KOPT-K1 (cell line): ENCODE data around the gene CREB3L2.

Experiments used
- H3K27ac ChIP-seq: fragments of 200-600 bp; sonication (generic); 2 replicates; pipeline ENCODE4 v1.5.1; 2016; ENCODE audit warnings: antibody characterized with exemption, mild to moderate bottlenecking, low read depth, low read length; ENCODE audit not compliant: poor library complexity, severe bottlenecking
- H3K36me3 ChIP-seq: fragments of 200-600 bp; sonication (generic); 2 replicates; pipeline ENCODE4 v1.5.1; 2017; ENCODE audit warnings: antibody characterized with exemption, mild to moderate bottlenecking, low read length, moderate library complexity; ENCODE audit not compliant: insufficient read depth
- H3K9me3 ChIP-seq: fragments of 200-600 bp; sonication (generic); 2 replicates; pipeline ENCODE4 v1.5.1; 2017; ENCODE audit warnings: antibody characterized with exemption, low read length, mild to moderate bottlenecking; ENCODE audit not compliant: insufficient read depth, poor library complexity, severe bottlenecking

The CREB3L2 gene

DNA sequence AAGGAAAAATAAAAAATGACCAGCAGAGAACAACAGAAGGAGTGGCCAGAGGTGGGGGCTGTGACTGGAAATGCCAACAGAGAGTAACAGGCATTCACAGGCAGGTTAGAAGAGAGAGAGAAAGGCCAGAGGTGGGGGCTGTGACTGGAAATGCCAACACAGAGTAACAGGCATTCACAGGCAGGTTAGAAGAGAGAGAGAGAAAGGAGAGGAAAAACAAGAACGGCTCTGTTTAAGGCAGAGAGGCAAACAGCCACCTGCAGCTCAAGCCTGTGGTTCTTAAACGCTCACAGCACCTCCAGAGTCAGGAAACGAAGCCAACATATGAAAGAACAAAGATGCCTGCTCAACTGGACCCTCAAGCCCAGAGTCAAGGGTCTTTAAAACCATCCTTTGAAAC is 115.6 kb downstream of the CREB3L2 start:
- no peaks in the 10 kb centered on the region for H3K9me3 ChIP-seq
- H3K36me3 ChIP-seq = peaks cover 37% of the 10 kb centered on the region
- H3K27ac ChIP-seq = no peak overlapping the region

GRCh38 chr7:137885678-137886077 is 116.2 kb downstream of the CREB3L2 start:
- Histone ChIP-seq H3K36me3 (peaks cover 42% of the 10 kb centered on the region), H3K9me3 (no peaks in the 10 kb centered on the region), H3K27ac (no peak overlapping the region)

- Histone ChIP-seq H3K36me3 (peaks cover 70% of the 10 kb centered on the region), H3K27ac (no peak overlapping the region), H3K9me3 (no peaks in the 10 kb centered on the region)
Measured at GRCh38 chr7:137882806-137883205, 119.1 kb downstream of the CREB3L2 start.

GRCh38 chr7:137882261-137882668 is 119.6 kb downstream of the CREB3L2 start:
- H3K9me3 ChIP-seq = no peaks in the 10 kb centered on the region
- no peak overlapping the region for H3K27ac ChIP-seq
- peaks cover 74% of the 10 kb centered on the region for H3K36me3 ChIP-seq

GRCh38 chr7:137881607-137882260 is 120.2 kb downstream of the CREB3L2 start:
- Histone ChIP-seq H3K27ac (no peak overlapping the region), H3K9me3 (no peaks in the 10 kb centered on the region), H3K36me3 (peaks cover 79% of the 10 kb centered on the region)

- no peaks in the 10 kb centered on the region for H3K9me3 ChIP-seq
- H3K27ac ChIP-seq = no peak overlapping the region
- H3K36me3 ChIP-seq = peaks cover 82% of the 10 kb centered on the region
Measured at GRCh38 chr7:137880432-137880831, 121.5 kb downstream of the CREB3L2 start.

GRCh38 chr7:137879357-137880158 is 122.3 kb downstream of the CREB3L2 start:
- H3K36me3 ChIP-seq = peaks cover 74% of the 10 kb centered on the region

DNA sequence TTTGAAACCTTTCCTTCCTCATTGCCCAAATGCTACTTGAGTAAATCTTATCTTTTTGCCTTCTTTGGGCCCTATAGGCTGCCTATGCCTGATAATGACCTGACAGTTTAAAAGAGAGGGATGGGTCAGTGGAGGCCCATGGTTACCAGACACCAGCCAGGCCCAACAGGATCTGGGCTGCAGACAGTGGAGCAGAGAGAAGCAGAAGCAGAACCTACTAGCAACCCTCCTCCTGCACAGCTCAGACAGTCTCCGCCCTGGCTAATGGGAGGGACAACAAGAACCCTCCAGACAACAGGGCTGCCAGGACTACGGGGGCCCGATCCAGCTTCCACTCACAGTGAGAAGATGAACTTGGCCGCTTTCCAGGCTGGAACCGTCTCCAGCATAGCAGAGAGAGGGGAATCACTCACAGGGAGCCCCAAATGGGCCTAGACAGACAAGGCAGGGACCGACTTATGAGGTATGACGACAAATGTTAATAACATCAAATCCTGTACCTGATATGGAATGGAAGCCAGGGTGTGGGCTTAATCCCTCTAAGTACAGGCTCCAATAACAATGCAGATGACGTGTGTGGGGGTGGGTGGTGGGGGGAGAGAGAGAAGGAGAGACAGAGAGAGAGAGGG is 123.4 kb downstream of the CREB3L2 start:
- peaks cover 68% of the 10 kb centered on the region for H3K36me3 ChIP-seq
- H3K27ac ChIP-seq = no peak overlapping the region
- no peaks in the 10 kb centered on the region for H3K9me3 ChIP-seq

More at GRCh38 chr7:137879357-137880158, 122.3 kb downstream of the CREB3L2 start:
- Histone ChIP-seq H3K27ac (no peak overlapping the region), H3K9me3 (no peaks in the 10 kb centered on the region)

GRCh38 chr7:137877027-137877675 is 124.7 kb downstream of the CREB3L2 start:
- H3K36me3 ChIP-seq = peaks cover 57% of the 10 kb centered on the region
- no peak overlapping the region for H3K27ac ChIP-seq
- no peaks in the 10 kb centered on the region for H3K9me3 ChIP-seq

DNA sequence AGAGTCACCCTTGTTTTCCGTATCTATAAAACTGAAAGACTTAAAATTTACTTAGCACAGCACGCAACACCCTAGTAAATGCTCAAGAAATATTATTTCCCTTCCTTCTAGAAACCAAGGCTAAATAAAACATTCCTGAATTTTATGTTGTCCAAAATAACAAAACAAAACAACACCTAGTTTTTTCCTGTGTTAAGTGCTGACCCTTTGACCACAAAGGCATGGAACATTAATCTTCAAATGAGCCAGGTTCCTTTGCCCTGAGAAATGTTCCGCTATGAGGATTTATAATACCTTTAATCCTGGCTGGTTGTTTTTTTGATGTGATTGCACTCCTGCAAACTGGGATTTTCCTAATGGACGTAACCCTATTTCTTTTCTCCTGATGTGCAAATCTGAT is 126.1 kb downstream of the CREB3L2 start:
- peaks cover 44% of the 10 kb centered on the region; the same call in 1 of the 2 replicates for H3K36me3 ChIP-seq
- no peak overlapping the region for H3K27ac ChIP-seq
- H3K9me3 ChIP-seq = no peaks in the 10 kb centered on the region

GRCh38 chr7:137873979-137874777 is 127.7 kb downstream of the CREB3L2 start:
- Histone ChIP-seq H3K36me3 (peaks cover 29% of the 10 kb centered on the region; the same call in 1 of the 2 replicates), H3K27ac (no peak overlapping the region), H3K9me3 (no peaks in the 10 kb centered on the region)

DNA sequence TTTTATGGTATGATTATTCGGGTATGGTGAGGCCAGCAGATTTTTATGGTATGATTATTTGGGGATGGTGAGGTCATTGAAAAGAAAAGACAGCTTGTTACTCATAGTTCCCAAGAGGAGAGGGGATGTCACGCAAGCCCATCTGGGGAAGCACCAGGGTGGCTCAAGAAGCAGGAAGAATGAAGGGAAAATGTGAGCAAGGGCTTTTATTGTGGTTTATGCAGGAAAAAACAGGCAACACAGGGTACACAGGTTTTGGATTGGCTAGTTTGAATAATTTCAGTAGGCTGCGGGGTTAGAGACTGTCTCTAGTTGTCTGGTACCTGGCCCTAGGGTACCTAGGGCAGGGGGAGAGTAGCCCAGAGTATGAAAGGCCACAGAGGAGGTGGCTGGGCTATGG is 128.4 kb downstream of the CREB3L2 start:
- H3K36me3 ChIP-seq = peaks cover 22% of the 10 kb centered on the region; the same call in 1 of the 2 replicates
- no peak overlapping the region for H3K27ac ChIP-seq
- no peaks in the 10 kb centered on the region for H3K9me3 ChIP-seq

DNA sequence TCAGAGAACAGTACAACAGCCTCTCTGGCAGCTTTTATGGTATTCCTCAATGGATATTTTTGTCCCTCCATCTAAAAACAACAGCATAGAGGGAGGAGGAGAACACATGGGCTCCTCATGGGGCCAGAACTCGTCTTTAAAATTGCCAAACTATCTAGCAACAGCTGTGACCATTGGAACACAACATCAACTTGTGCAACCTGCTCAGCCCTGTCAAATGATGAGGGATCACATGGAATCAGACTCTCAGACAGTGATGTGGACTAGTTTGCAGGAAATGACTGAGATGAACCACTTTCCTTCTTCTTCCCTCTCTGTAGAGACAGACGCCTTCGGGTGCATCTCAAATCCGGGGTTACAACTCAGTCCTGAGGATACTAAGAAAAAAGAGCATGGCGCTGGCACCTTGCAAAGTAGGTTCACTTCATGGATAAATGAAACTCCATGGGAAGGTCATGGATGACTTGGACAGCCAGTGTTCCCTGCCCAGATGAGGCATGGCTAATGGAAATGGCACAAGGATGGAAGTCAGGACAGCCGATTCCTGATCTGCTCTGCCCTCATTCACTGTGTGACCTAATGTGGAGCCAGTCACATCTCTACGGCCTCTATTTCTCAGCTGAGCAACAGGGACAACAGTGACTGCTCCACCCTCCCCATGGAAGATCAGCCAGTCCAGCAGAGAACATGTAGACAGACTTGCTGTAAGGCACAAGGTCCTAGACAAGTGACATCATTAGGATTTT is 130.5 kb downstream of the CREB3L2 start:
- Histone ChIP-seq H3K27ac (no peak overlapping the region), H3K36me3 (peaks cover 3% of the 10 kb centered on the region; the same call in 1 of the 2 replicates), H3K9me3 (peaks cover 10% of the 10 kb centered on the region)

- Histone ChIP-seq H3K27ac (no peak overlapping the region), H3K36me3 (no peaks in the 10 kb centered on the region; the same call in 1 of the 2 replicates), H3K9me3 (peaks cover 17% of the 10 kb centered on the region)
Measured at GRCh38 chr7:137870684-137871083, 131.2 kb downstream of the CREB3L2 start.
